GM12878 (cell line): Measurements from ENCODE around the gene GTPBP6.

ENCODE experiments used
- CHD4 ChIP-seq: fragments of 200-600 bp; sonication (generic); IDR thresholded peaks from 2 replicates; pipeline ENCODE4 v1.6.1; 2016; ENCODE audit warnings: mild to moderate bottlenecking
- KLF5 ChIP-seq: fragments of 450-650 bp; IDR thresholded peaks from 2 replicates; pipeline ENCODE4 v1.6.1; 2014; ENCODE audit warnings: mild to moderate bottlenecking; ENCODE audit not compliant: partially characterized antibody
- NFIC ChIP-seq: IDR thresholded peaks from 2 replicates; pipeline ENCODE4 v1.6.1; 2012; ENCODE audit warnings: low read depth, mild to moderate bottlenecking, inconsistent platforms, low read length, moderate library complexity
- NR2C2 ChIP-seq: IDR thresholded peaks from 2 replicates; pipeline ENCODE4 v1.6.1; 2011; ENCODE audit warnings: borderline replicate concordance, low read depth; ENCODE audit not compliant: control insufficient read depth, insufficient read length
- PML ChIP-seq: IDR thresholded peaks from 2 replicates; pipeline ENCODE4 v1.6.1; 2012; ENCODE audit warnings: low read length, inconsistent platforms
- SIX5 ChIP-seq: IDR thresholded peaks from 2 replicates; pipeline ENCODE4 v1.6.1; 2011; ENCODE audit warnings: mild to moderate bottlenecking, low read depth, low read length, moderate library complexity; ENCODE audit not compliant: severe bottlenecking
- SUZ12 ChIP-seq: fragments of 200-600 bp; sonication (generic); IDR thresholded peaks from one replicate; pipeline ENCODE4 v1.6.1; 2018; ENCODE audit warnings: antibody characterized with exemption, mild to moderate bottlenecking; ENCODE audit not compliant: unreplicated experiment
- ZNF274 ChIP-seq: IDR thresholded peaks from one replicate; pipeline ENCODE4 v1.8.0; 2011; ENCODE audit not compliant: insufficient read length, insufficient read depth
- TF ChIP-seq, protein P1 (sequence below): IDR thresholded peaks from 2 replicates; pipeline ENCODE4 v1.6.1; 2012; ENCODE audit warnings: low read depth, low read length, improper control_type of control experiment
- TF ChIP-seq, protein P2 (sequence below), 3 experiments: IDR thresholded peaks in 2 of 3; conservative IDR thresholded peaks in 1 of 3; 2 replicates each; pipeline ENCODE4 v1.5.1; 2011; ENCODE audit warnings: low read depth in 3 of 3, low read length in 3 of 3, mild to moderate bottlenecking in 3 of 3, control low read depth in 2 of 3, moderate library complexity in 2 of 3, inconsistent platforms in 1 of 3, mixed read lengths in 1 of 3; ENCODE audit not compliant: control insufficient read depth in 2 of 3, insufficient read depth in 1 of 3; ENCODE audit errors: extremely low read depth in 1 of 3
- TF ChIP-seq, protein P3 (sequence below): fragments of 450-650 bp; IDR thresholded peaks from 2 replicates; pipeline ENCODE4 v1.6.1; 2017; ENCODE audit warnings: antibody characterized with exemption, mild to moderate bottlenecking, moderate library complexity
- TF ChIP-seq, protein P4 (sequence below): fragments of 450-650 bp; IDR thresholded peaks from 2 replicates; pipeline ENCODE4 v1.6.1; 2016; ENCODE audit warnings: mild to moderate bottlenecking, moderate library complexity, borderline replicate concordance

DNA sequence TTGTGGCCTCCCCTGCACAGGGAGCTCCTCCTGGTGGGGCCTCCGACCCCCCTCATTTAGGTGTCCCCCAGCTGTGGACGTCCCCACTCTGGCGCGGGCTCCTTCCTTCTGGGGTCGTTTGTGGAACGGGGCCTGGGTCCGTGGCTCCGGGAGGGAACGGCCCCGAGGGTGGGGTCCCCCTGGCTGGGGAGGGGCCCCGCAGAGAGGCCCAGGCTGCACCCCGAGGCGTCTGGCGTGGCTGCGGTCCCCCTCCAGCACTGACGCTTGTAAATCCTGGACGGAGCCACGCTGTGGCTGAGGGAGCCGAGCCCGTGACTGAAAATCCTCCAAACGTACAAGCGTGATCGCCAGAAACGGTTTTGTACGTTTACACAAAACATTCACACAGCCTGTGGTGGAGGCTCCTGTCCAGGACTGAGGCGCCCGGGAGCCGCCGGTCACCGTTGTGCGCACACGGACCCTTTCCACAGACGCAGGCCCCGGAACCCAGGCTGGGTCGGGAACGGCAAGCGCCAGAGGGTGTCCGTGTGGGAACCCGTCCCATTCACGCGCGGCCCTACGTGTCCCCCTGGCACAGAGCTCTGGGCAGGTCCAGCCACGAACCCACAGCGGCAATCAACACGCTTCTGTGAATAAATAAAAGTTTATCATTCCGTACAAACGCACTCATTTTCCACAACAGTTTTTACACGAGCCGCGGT, 15.2 kb upstream of the GTPBP6 start:
- TF ChIP-seq CHD4: no peak
- TF ChIP-seq PML: no peak
- TF ChIP-seq, protein P1, sequence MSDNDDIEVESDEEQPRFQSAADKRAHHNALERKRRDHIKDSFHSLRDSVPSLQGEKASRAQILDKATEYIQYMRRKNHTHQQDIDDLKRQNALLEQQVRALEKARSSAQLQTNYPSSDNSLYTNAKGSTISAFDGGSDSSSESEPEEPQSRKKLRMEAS: no peak
- TF ChIP-seq, protein P2, sequence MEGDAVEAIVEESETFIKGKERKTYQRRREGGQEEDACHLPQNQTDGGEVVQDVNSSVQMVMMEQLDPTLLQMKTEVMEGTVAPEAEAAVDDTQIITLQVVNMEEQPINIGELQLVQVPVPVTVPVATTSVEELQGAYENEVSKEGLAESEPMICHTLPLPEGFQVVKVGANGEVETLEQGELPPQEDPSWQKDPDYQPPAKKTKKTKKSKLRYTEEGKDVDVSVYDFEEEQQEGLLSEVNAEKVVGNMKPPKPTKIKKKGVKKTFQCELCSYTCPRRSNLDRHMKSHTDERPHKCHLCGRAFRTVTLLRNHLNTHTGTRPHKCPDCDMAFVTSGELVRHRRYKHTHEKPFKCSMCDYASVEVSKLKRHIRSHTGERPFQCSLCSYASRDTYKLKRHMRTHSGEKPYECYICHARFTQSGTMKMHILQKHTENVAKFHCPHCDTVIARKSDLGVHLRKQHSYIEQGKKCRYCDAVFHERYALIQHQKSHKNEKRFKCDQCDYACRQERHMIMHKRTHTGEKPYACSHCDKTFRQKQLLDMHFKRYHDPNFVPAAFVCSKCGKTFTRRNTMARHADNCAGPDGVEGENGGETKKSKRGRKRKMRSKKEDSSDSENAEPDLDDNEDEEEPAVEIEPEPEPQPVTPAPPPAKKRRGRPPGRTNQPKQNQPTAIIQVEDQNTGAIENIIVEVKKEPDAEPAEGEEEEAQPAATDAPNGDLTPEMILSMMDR (IDR thresholded peaks at IDR 0.05 in 2 of 3, conservative IDR thresholded peaks at IDR 0.05 in 1 of 3; ENCODE audit: control insufficient read depth in 2 of 3, extremely low read depth in 1 of 3, insufficient read depth in 1 of 3, low read depth in 3 of 3, low read length in 3 of 3): no peak
- TF ChIP-seq KLF5: no peak
- no peak for TF ChIP-seq NR2C2
- TF ChIP-seq, protein P3, sequence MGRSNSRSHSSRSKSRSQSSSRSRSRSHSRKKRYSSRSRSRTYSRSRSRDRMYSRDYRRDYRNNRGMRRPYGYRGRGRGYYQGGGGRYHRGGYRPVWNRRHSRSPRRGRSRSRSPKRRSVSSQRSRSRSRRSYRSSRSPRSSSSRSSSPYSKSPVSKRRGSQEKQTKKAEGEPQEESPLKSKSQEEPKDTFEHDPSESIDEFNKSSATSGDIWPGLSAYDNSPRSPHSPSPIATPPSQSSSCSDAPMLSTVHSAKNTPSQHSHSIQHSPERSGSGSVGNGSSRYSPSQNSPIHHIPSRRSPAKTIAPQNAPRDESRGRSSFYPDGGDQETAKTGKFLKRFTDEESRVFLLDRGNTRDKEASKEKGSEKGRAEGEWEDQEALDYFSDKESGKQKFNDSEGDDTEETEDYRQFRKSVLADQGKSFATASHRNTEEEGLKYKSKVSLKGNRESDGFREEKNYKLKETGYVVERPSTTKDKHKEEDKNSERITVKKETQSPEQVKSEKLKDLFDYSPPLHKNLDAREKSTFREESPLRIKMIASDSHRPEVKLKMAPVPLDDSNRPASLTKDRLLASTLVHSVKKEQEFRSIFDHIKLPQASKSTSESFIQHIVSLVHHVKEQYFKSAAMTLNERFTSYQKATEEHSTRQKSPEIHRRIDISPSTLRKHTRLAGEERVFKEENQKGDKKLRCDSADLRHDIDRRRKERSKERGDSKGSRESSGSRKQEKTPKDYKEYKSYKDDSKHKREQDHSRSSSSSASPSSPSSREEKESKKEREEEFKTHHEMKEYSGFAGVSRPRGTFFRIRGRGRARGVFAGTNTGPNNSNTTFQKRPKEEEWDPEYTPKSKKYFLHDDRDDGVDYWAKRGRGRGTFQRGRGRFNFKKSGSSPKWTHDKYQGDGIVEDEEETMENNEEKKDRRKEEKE: no peak
- no peak for TF ChIP-seq SIX5
- TF ChIP-seq, protein P4, sequence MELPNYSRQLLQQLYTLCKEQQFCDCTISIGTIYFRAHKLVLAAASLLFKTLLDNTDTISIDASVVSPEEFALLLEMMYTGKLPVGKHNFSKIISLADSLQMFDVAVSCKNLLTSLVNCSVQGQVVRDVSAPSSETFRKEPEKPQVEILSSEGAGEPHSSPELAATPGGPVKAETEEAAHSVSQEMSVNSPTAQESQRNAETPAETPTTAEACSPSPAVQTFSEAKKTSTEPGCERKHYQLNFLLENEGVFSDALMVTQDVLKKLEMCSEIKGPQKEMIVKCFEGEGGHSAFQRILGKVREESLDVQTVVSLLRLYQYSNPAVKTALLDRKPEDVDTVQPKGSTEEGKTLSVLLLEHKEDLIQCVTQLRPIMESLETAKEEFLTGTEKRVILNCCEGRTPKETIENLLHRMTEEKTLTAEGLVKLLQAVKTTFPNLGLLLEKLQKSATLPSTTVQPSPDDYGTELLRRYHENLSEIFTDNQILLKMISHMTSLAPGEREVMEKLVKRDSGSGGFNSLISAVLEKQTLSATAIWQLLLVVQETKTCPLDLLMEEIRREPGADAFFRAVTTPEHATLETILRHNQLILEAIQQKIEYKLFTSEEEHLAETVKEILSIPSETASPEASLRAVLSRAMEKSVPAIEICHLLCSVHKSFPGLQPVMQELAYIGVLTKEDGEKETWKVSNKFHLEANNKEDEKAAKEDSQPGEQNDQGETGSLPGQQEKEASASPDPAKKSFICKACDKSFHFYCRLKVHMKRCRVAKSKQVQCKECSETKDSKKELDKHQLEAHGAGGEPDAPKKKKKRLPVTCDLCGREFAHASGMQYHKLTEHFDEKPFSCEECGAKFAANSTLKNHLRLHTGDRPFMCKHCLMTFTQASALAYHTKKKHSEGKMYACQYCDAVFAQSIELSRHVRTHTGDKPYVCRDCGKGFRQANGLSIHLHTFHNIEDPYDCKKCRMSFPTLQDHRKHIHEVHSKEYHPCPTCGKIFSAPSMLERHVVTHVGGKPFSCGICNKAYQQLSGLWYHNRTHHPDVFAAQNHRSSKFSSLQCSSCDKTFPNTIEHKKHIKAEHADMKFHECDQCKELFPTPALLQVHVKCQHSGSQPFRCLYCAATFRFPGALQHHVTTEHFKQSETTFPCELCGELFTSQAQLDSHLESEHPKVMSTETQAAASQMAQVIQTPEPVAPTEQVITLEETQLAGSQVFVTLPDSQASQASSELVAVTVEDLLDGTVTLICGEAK: no peak
- no peak for TF ChIP-seq SUZ12
- no peak for TF ChIP-seq NFIC
- no peak for TF ChIP-seq ZNF274
